ENCODE results near the gene IFT25. TPM values are rescaled to one million over a fixed set of nuclear protein-coding genes. Genes with fewer than 3 reads are reported as not detected.
A peak's percentile ranks its signal among the peaks of the same experiment; 100 is the strongest.

The IFT25 gene
- total RNA-seq, 8 experiments from 2014 or later, result 27.9 to 57.3 (median 40.6) TPM

DNA sequence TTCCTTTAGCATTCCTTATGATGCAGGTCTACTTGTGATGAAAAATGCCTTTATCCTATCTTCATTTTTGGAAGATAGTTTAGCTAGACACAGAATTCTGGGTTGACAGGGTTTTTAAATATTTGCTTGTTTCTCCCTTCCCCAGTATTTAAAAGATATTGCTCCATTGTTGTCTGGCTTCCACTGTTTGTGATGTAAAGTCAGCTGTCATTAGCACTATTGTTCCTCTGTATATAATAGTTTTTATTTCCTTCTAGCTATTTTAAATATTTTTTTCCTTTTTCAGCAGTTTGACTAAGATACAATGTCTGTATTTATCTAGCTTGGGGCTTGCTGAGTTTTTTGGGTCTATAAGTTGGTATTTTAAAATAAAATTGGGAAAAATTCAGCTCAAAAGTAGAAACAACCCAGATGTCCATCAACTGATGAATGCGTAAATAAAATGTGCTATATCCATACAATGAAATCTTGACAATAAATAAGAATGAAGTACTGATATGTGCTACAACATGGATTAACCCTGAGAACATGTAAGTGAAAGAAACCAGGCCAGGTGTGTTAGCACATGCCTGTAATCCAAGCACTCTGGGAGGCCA, 11.2 kb downstream of the IFT25 start:
- ATAC-seq (replicated peaks in 6 of 8), result no peak
- 83 to 100% (median 100%) methylated on average over 1 of the region's 1 CpG for WGBS, 10 experiments
- Histone ChIP-seq H3K4me1 (replicated peaks in 1 of 2) (no peaks in the 10 kb centered on the region), H3K27ac (no peak overlapping the region), H3K4me3 (no peak overlapping the region)
- in situ Hi-C loops (cut with MboI; ENCODE audit: low pct_unique_long_range_greater_than_20kb in 2 of 9, low sequenced_read_pairs in 9 of 9, unreplicated experiment in 9 of 9), result no loop called here

DNA sequence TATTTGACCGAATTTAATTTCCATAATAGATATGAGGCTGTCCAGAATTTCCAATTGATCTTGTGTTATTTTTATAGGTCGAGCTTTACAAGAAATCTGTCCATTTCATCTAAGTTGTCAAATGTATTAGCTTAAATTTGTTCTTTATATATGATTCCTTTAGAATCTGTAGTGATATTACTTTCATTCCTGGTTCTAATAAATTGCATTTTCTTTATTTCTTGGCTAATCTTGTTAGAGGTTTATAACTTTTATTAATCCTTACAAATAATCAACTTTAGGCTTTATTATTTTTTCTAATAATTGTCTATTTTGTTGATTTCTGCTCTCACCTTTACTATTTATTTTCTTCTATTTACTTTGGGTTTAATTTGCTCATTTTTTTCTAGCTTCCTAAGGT, 14.0 kb downstream of the IFT25 start:
- ATAC-seq (replicated peaks in 6 of 8), result no peak
- in situ Hi-C loops (cut with MboI; ENCODE audit: low pct_unique_long_range_greater_than_20kb in 2 of 9, low sequenced_read_pairs in 9 of 9, unreplicated experiment in 9 of 9), result no loop called here
- WGBS, 10 experiments, result 88 to 100% (median 100%) methylated on average over 2 of the region's 2 CpGs

DNA sequence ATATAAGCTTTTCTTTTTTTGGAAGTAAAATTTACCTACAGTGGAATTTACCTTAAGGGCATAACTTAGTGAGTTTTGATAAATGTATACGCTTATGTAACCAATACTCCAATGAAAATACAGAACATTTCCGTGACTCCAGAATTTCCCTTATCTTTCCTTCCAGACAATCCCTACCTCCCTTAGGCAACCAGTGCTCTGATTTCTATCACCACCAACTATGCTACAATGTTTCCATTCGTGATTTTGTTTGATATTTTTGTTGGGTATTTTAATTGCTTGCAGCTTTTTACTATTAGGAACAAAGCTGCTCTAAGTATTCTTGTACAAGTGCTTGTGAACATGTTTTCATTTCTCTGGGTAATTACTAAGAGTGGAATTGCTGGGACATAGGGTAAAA, 14.6 kb downstream of the IFT25 start:
- 53 to 100% (median 98%) methylated on average over 2 to 3 of the region's 3 CpGs for WGBS, 10 experiments
- H3K27ac ChIP-seq, result no peak overlapping the region
- in situ Hi-C loops (cut with MboI; ENCODE audit: low pct_unique_long_range_greater_than_20kb in 2 of 9, low sequenced_read_pairs in 9 of 9, unreplicated experiment in 9 of 9), result no loop called here
- H3K4me1 ChIP-seq (replicated peaks in 1 of 2), result no peaks in the 10 kb centered on the region
- ATAC-seq (replicated peaks in 6 of 8), result no peak
- no peak overlapping the region for H3K4me3 ChIP-seq

More for the DNA sequence above, 14.0 kb downstream of the IFT25 start:
- no peaks in the 10 kb centered on the region for H3K4me1 ChIP-seq (replicated peaks in 1 of 2)
- H3K4me3 ChIP-seq, result no peak overlapping the region
- H3K27ac ChIP-seq, result no peak overlapping the region

DNA sequence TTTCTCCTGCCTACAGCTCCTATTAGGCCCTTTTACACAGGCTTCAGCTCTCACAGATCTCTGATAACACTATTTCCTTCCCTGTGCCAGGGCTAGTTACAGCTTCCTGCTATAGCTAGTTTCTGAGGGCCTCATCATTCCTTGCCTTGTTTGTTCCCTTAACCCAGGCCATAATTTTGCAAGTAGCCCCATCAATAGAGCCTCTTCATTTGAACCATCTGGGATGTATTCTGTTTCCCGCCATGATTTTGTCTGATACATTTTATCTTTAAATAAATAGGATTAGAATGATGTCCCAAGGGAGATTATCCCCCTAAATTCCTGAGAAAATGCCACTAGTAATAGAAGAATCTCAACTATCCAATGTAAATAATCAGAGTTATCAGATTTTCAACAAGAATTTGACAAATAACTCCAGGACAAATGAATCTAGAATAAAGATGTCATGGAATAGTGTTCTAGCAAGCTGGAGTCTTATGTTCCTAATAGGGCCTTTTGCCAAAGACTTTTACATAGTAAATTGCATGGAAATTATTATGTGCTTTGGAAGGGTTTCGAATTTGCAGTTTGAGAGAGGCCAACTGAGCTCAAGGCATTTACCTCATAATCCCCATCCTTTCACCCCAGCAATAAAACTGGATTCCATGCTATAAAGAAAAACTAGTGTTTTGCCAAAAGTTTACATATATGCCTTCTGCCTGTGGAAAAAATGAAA, 16.1 kb downstream of the IFT25 start:
- Histone ChIP-seq H3K27ac (no peak overlapping the region), H3K4me1 (replicated peaks in 1 of 2) (no peaks in the 10 kb centered on the region), H3K4me3 (no peak overlapping the region)
- in situ Hi-C loops (cut with MboI; ENCODE audit: low pct_unique_long_range_greater_than_20kb in 2 of 9, low sequenced_read_pairs in 9 of 9, unreplicated experiment in 9 of 9), result no loop called here
- peak in 1 of 8 experiments; percentile 75 for ATAC-seq (replicated peaks in 6 of 8)
- 5 to 100% (median 93%) methylated on average over 1 to 2 of the region's 2 CpGs for WGBS, 10 experiments

DNA sequence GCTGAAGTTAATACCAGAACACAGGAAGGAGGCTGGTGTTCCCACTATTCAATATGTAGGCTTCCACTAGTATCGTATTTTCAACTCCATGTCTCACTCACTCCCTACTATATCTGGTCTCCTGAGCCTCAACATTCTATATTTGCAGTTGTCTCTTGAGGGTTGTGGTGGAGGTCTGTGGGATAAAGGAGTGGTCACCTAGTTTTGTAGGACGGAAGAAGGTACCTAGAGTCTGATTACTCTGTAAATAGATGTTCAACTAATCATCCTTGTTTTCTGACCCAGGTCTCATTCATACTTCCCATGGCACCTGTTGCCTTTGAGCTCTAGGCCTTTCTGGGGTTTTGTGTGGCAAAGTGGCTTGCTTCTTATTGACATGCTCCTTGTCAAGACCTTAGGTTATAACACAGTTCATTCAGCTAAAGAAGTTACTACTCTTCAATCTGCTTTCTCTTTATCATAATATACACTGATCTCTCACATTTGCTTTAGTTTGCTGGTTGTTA, 18.1 kb downstream of the IFT25 start:
- 74 to 100% (median 100%) methylated on average over 1 to 2 of the region's 2 CpGs; no CpG with 5 or more reads in 2 of the 10 experiments for WGBS, 10 experiments
- no peaks in the 10 kb centered on the region for H3K4me1 ChIP-seq (replicated peaks in 1 of 2)
- in situ Hi-C loops (cut with MboI; ENCODE audit: low pct_unique_long_range_greater_than_20kb in 2 of 9, low sequenced_read_pairs in 9 of 9, unreplicated experiment in 9 of 9), result no loop called here
- no peak overlapping the region for H3K27ac ChIP-seq
- no peak overlapping the region for H3K4me3 ChIP-seq
- no peak for ATAC-seq (replicated peaks in 6 of 8)

DNA sequence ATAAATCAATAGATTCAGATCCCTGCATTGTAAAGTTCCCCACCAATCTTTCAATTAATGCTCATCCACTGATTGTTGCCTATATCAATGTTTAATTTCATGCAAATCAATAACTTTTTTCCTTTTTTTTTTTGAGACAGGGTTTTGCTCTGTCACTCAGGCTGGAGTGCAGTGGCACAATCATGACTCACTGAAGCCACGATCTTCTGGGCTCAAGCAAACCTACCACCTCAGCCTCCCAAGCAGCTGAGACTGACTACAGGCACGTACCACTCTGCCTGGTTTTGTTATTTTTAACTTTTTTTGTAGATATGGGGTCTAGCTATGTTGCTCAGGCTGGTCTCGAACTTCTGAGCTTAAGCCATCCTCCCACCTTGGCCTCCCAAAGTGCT, 25.8 kb downstream of the IFT25 start:
- H3K4me3 ChIP-seq, result no peak overlapping the region
- 64 to 100% (median 93%) methylated on average over 1 to 3 of the region's 3 CpGs; no CpG with 5 or more reads in 3 of the 10 experiments for WGBS, 10 experiments
- H3K27ac ChIP-seq, result no peak overlapping the region
- no peak for ATAC-seq (replicated peaks in 6 of 8)
- in situ Hi-C loops (cut with MboI; ENCODE audit: low pct_unique_long_range_greater_than_20kb in 2 of 9, low sequenced_read_pairs in 9 of 9, unreplicated experiment in 9 of 9), result no loop called here
- H3K4me1 ChIP-seq (replicated peaks in 1 of 2), result peaks cover 0 to 2% of the 10 kb centered on the region in 2 donors

DNA sequence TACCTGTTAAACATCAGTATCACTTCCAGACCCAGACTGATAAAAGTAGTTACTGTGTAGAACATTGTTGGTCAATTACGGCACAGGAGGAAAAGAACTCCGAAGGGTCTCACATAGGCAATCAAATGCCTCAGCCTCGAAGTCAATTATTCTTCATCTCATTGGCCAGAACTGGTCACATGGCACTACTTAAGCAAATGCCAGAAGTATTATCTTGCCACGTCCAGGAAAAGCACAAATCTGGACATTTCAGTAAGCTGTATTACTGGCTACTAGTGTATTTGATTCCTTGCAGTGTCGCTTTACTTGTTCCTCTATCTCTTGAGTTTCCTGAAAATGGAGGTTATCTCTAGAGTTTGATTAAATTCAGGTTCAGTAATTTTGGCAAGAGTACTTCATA, 27.2 kb downstream of the IFT25 start:
- no peak for ATAC-seq (replicated peaks in 6 of 8)
- WGBS, 10 experiments, result 60 to 100% (median 96%) methylated on average over 1 to 5 of the region's 5 CpGs
- Histone ChIP-seq H3K4me3 (no peak overlapping the region), H3K4me1 (replicated peaks in 1 of 2) (peaks cover 2 to 9% of the 10 kb centered on the region in 2 donors), H3K27ac (no peak overlapping the region)
- in situ Hi-C loops (cut with MboI; ENCODE audit: low pct_unique_long_range_greater_than_20kb in 2 of 9, low sequenced_read_pairs in 9 of 9, unreplicated experiment in 9 of 9), result no loop called here

DNA sequence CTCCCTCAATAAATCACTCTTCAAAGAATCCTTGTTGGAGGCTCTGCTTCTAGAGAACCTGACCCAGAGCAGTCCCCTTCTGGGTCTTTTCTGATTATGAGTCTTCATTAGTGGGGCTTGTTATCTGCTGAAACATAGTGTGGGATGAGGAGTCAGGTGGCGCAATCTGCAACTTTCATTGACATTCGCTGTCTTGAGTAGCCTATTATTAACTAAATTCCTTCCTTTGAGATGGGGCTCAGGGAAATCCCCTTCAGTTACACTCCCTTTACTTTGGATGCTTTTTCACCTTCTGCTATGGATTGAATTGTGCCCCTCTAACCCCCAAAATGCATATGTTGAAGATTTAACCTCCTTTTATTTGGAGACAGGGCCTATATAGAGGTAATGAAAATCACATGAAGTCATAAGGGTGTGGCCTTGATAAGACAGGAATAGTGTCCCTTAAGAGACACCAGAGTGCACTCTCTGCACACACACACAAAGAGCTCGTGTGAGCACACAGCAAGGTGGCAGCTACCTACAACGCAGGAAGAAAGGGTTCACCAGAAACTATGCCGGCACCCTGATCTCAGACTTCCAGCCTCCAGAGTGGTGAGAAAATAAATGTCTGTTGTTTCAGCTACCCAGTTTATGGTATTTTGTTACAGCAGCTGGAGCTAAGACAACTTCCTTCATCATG, 32.0 kb downstream of the IFT25 start:
- in situ Hi-C loops (cut with MboI; ENCODE audit: low pct_unique_long_range_greater_than_20kb in 2 of 9, low sequenced_read_pairs in 9 of 9, unreplicated experiment in 9 of 9), result no loop called here
- 50 to 100% (median 71%) methylated on average over 1 to 5 of the region's 5 CpGs; no CpG with 5 or more reads in 1 of the 10 experiments for WGBS, 10 experiments
- H3K4me1 ChIP-seq (replicated peaks in 1 of 2), result peaks cover 2 to 12% of the 10 kb centered on the region in 2 donors
- no peak overlapping the region for H3K4me3 ChIP-seq
- peak overlapping the region in 1 of 2 donors; percentile 13 for H3K27ac ChIP-seq
- peak in 4 of 8 experiments; percentile 29 to 71 (median 56) for ATAC-seq (replicated peaks in 6 of 8)

DNA sequence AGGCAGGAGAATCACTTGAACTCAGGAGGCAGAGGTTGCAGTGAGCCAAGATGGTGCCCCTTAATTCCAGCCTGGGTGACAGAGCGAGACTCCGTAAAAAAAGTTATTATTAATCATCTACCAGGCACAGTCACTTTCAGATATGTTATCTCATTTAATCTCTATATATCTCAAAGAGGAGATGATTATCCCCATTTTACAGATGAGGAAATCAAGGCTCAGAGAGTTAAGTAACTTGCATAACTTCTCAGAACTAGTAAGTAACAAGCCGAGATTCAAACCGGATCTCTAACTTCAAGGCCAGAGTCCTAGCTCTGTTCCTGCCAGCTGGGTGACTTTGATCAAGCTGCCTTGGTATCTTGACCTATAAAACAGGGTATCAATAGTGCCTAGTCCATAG, 34.1 kb downstream of the IFT25 start:
- Histone ChIP-seq H3K4me1 (replicated peaks in 1 of 2) (peaks cover 2 to 12% of the 10 kb centered on the region in 2 donors), H3K4me3 (no peak overlapping the region), H3K27ac (no peak overlapping the region)
- in situ Hi-C loops (cut with MboI; ENCODE audit: low pct_unique_long_range_greater_than_20kb in 2 of 9, low sequenced_read_pairs in 9 of 9, unreplicated experiment in 9 of 9), result no loop called here
- no peak for ATAC-seq (replicated peaks in 6 of 8)
- WGBS, 10 experiments, result 93 to 100% (median 100%) methylated on average over 2 to 4 of the region's 4 CpGs; no CpG with 5 or more reads in 1 of the 10 experiments

DNA sequence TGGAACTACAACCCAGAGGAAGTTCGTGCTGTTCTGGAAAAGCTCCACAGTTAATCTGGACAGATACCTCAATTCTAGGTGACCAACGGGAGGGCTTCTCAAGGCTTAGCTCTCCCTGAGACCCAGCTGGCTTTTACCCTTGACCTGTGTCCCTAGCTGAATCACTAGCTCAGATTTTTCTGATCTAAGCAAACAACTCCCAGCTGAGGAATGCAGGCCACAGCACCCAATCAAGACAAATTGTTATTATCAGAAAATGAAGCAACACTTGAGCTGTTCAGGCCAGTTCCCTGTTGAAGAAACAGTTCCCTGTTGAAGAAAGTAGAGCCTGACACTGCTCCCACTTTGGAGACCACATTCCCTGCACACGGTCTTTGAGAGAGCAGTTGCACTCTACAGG, 35.6 kb downstream of the IFT25 start:
- H3K4me3 ChIP-seq, result no peak overlapping the region
- H3K27ac ChIP-seq, result no peak overlapping the region
- 86 to 100% (median 90%) methylated on average over 1 to 3 of the region's 3 CpGs; no CpG with 5 or more reads in 4 of the 10 experiments for WGBS, 10 experiments
- in situ Hi-C loops (cut with MboI; ENCODE audit: low pct_unique_long_range_greater_than_20kb in 2 of 9, low sequenced_read_pairs in 9 of 9, unreplicated experiment in 9 of 9), result no loop called here
- H3K4me1 ChIP-seq (replicated peaks in 1 of 2), result peaks cover 0 to 12% of the 10 kb centered on the region in 2 donors
- ATAC-seq (replicated peaks in 6 of 8), result no peak

DNA sequence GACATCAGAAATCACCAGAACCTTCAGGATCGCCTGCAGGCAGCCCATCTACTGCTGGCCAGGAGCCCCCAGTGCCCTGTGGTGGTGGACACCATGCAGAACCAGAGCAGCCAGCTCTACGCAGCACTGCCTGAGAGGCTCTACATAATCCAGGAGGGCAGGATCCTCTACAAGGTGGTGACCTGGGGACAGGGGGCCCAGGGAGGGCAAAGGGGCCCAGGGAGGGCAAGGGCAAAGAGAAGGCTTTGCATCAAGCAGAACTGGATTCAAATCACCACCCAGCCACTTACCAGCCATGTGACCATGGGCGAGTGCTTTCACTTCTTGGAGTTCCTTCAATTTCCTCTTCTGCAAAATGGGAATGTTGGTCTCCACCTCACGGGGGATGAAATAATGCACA, 39.4 kb downstream of the IFT25 start:
- no peak for ATAC-seq (replicated peaks in 6 of 8)
- in situ Hi-C loops (cut with MboI; ENCODE audit: low pct_unique_long_range_greater_than_20kb in 2 of 9, low sequenced_read_pairs in 9 of 9, unreplicated experiment in 9 of 9), result no loop called here
- no peak overlapping the region for H3K27ac ChIP-seq
- H3K4me3 ChIP-seq, result no peak overlapping the region
- H3K4me1 ChIP-seq (replicated peaks in 1 of 2), result peaks cover 3 to 4% of the 10 kb centered on the region in 2 donors
- 77 to 100% (median 96%) methylated on average over 1 to 4 of the region's 4 CpGs; no CpG with 5 or more reads in 5 of the 10 experiments for WGBS, 10 experiments

DNA sequence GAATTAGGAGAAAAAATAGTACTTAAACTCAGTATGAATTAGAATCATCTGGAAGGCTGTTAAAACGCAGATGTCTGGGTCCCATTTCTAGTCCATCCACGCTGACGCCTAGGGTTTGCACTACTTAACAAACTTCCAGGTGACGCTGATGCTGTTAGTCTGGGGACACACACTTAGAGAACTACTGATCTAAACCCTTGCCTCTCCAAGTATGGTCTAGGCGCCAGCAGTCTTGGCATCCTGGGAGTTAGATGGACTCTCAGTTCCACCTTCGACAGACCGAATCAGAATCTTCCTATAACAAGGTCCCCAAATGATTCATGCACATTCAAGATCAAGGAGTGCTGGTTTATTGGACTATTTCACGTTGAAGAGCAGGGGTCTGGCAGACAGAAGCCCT, 40.0 kb downstream of the IFT25 start:
- 83 to 100% (median 94%) methylated on average over 1 to 8 of the region's 8 CpGs; no CpG with 5 or more reads in 2 of the 10 experiments for WGBS, 10 experiments
- no peak for ATAC-seq (replicated peaks in 6 of 8)
- H3K4me1 ChIP-seq (replicated peaks in 1 of 2), result peaks cover 3 to 4% of the 10 kb centered on the region in 2 donors
- H3K4me3 ChIP-seq, result no peak overlapping the region
- in situ Hi-C loops (cut with MboI; ENCODE audit: low pct_unique_long_range_greater_than_20kb in 2 of 9, low sequenced_read_pairs in 9 of 9, unreplicated experiment in 9 of 9), result no loop called here
- no peak overlapping the region for H3K27ac ChIP-seq

All from motor neuron (in vitro differentiated cells).